H1 (cell line): ENCODE data around the gene ZNF281. TPM values are rescaled to one million over a fixed set of nuclear protein-coding genes. Genes with fewer than 3 reads are reported as not detected.
A peak's percentile ranks its signal among the peaks of the same experiment; 100 is the strongest.

ENCODE experiments used
- CTCF ChIA-PET: fragments of 300-600 bp; sonication (Branson Sonifier 250); formaldehyde crosslinking; loops from one replicate; lab custom pipeline; 2021; ENCODE audit not compliant: partially characterized antibody; lab: Charles Lee
- POLR2A ChIA-PET: fragments of 300-600 bp; sonication (Branson Sonifier 250); formaldehyde crosslinking; loops from one replicate; lab custom pipeline; 2021; ENCODE audit warnings: inconsistent platforms; ENCODE audit not compliant: partially characterized antibody; lab: Charles Lee
- DNase-seq, 2 experiments: peaks; one replicate each; pipeline versions ENCODE4 v3.0.0 to v3.0.0-alpha.2; 2010 to 2022; ENCODE audit warnings: low spot score in 2 of 2, low read depth in 1 of 2, mixed read lengths in 1 of 2
- FAIRE-seq: peaks from 2 replicates; lab custom pipeline; 2011; peaks lifted over from hg19 to GRCh38; lab: Jason Lieb, UNC
- H2AFZ ChIP-seq: 2 replicates; pipeline ENCODE4 v1.8.1; 2012; ENCODE audit warnings: low read length, inconsistent platforms
- H2AK5ac ChIP-seq: 2 replicates; pipeline ENCODE4 v1.6.1; 2013; ENCODE audit warnings: low read depth, low read length
- H2BK120ac ChIP-seq: replicated peaks from 2 replicates; pipeline ENCODE3; 2013; ENCODE audit warnings: low read depth, low read length, inconsistent platforms
- H2BK12ac ChIP-seq: 2 replicates; pipeline ENCODE4 v1.6.1; 2013; ENCODE audit warnings: low read depth, low read length
- H2BK15ac ChIP-seq: 2 replicates; pipeline ENCODE4 v1.6.1; 2013; ENCODE audit warnings: low read length
- H2BK20ac ChIP-seq: 2 replicates; pipeline ENCODE4 v1.6.1; 2013; ENCODE audit warnings: low read length
- H2BK5ac ChIP-seq: 2 replicates; pipeline ENCODE4 v1.6.1; 2013; ENCODE audit warnings: low read depth, low read length
- H3K14ac ChIP-seq: 2 replicates; pipeline ENCODE4 v1.6.1; 2013; ENCODE audit warnings: inconsistent platforms; ENCODE audit not compliant: insufficient read length
- H3K18ac ChIP-seq: 2 replicates; pipeline ENCODE4 v1.6.1; 2013; ENCODE audit warnings: low read length; ENCODE audit errors: extremely low read depth
- H3K23ac ChIP-seq: 2 replicates; pipeline ENCODE4 v1.6.1; 2013; ENCODE audit warnings: inconsistent platforms; ENCODE audit not compliant: insufficient read length
- H3K23me2 ChIP-seq: 2 replicates; pipeline ENCODE4 v1.6.1; 2013; ENCODE audit warnings: low read depth, low read length
- H3K27ac ChIP-seq: 2 replicates; pipeline ENCODE4 v1.6.1; 2011; ENCODE audit warnings: low read depth, low read length, inconsistent platforms
- H3K27me3 ChIP-seq, 4 experiments: replicated peaks in 1 of 4; 1 replicate in 1 of 4; 2 replicates in 3 of 4; pipeline versions ENCODE4 v1.6.1 to v1.8.1; 2011 to 2013; ENCODE audit warnings: low read length in 3 of 4, mild to moderate bottlenecking in 3 of 4, inconsistent platforms in 2 of 4, mixed read lengths in 2 of 4, moderate library complexity in 1 of 4; ENCODE audit not compliant: control insufficient read depth in 3 of 4, insufficient read depth in 3 of 4; ENCODE audit errors: extremely low read depth in 1 of 4
- H3K36me3 ChIP-seq, 4 experiments: 2 replicates each; pipeline versions ENCODE4 v1.6.1 to v1.8.1; 2011 to 2013; ENCODE audit warnings: mild to moderate bottlenecking in 4 of 4, low read length in 3 of 4, moderate library complexity in 2 of 4, control low read depth in 1 of 4, inconsistent platforms in 1 of 4; ENCODE audit not compliant: insufficient read depth in 4 of 4, control insufficient read depth in 2 of 4
- H3K4ac ChIP-seq: replicated peaks from 2 replicates; pipeline ENCODE3; 2013; ENCODE audit warnings: low read length, low read depth, mixed read lengths, inconsistent platforms; ENCODE audit not compliant: insufficient read length
- H3K4me1 ChIP-seq, 4 experiments: replicated peaks in 1 of 4; 1 replicate in 1 of 4; 2 replicates in 3 of 4; pipeline versions ENCODE4 v1.6.1 to v1.8.1; 2011 to 2013; ENCODE audit warnings: low read length in 3 of 4, inconsistent platforms in 2 of 4, mixed read lengths in 1 of 4; ENCODE audit not compliant: insufficient read depth in 4 of 4, control insufficient read depth in 3 of 4
- H3K4me2 ChIP-seq, 2 experiments: 2 replicates each; pipeline versions ENCODE4 v1.6.1 to v1.8.1; 2011 to 2013; ENCODE audit warnings: low read depth in 2 of 2, low read length in 2 of 2, control low read depth in 1 of 2, inconsistent platforms in 1 of 2, mild to moderate bottlenecking in 1 of 2; ENCODE audit not compliant: insufficient read depth in 1 of 2
- H3K4me3 ChIP-seq, 4 experiments: fragments of 200-600, 300-600 bp in 1 of 4; sonication (generic), shearing (Covaris generic), sonication (Bioruptor Twin) in 1 of 4; 2 replicates each; pipeline versions ENCODE4 v1.5.1 to v1.8.1; 2011 to 2016; ENCODE audit warnings: low read length in 4 of 4, low read depth in 3 of 4, control low read depth in 2 of 4, inconsistent platforms in 2 of 4, mild to moderate bottlenecking in 2 of 4, mixed read lengths in 1 of 4, moderate library complexity in 1 of 4; ENCODE audit not compliant: insufficient read depth in 2 of 4; ENCODE audit errors: extremely low read depth in 1 of 4
- H3K56ac ChIP-seq: replicated peaks from 2 replicates; pipeline ENCODE3; 2013; ENCODE audit warnings: low read depth, mild to moderate bottlenecking, mixed read lengths, low read length, inconsistent platforms; ENCODE audit not compliant: insufficient read length
- H3K79me1 ChIP-seq: 2 replicates; pipeline ENCODE4 v1.6.1; 2013; ENCODE audit warnings: low read depth, low read length, control low read depth
- H3K79me2 ChIP-seq, 2 experiments: 2 replicates each; pipeline versions ENCODE4 v1.6.1 to v1.8.1; 2012 to 2013; ENCODE audit warnings: low read length in 2 of 2, mild to moderate bottlenecking in 2 of 2, inconsistent platforms in 1 of 2; ENCODE audit not compliant: insufficient read depth in 2 of 2, control insufficient read depth in 1 of 2
- H3K9ac ChIP-seq, 4 experiments: replicated peaks in 1 of 4; 1 replicate in 1 of 4; 2 replicates in 3 of 4; pipeline versions ENCODE4 v1.6.1 to v1.8.1; 2011 to 2013; ENCODE audit warnings: low read depth in 3 of 4, low read length in 3 of 4, control low read depth in 2 of 4, mild to moderate bottlenecking in 2 of 4, moderate library complexity in 2 of 4, inconsistent platforms in 1 of 4; ENCODE audit errors: extremely low read depth in 1 of 4
- H3K9me3 ChIP-seq, 2 experiments: 2 replicates each; pipeline versions ENCODE4 v1.6.1 to v1.8.1; 2012 to 2013; ENCODE audit warnings: mild to moderate bottlenecking in 2 of 2, moderate library complexity in 2 of 2, control low read depth in 1 of 2, inconsistent platforms in 1 of 2, low read depth in 1 of 2, low read length in 1 of 2, mixed read lengths in 1 of 2; ENCODE audit not compliant: insufficient read depth in 2 of 2
- H4K20me1 ChIP-seq, 2 experiments: replicated peaks in 1 of 2; 2 replicates each; pipeline versions ENCODE3 to v1.8.1; 2011 to 2013; ENCODE audit warnings: inconsistent platforms in 2 of 2, low read length in 2 of 2, mild to moderate bottlenecking in 1 of 2; ENCODE audit not compliant: insufficient read depth in 2 of 2, control insufficient read depth in 1 of 2
- H4K5ac ChIP-seq: 2 replicates; pipeline ENCODE4 v1.6.1; 2013; ENCODE audit warnings: low read length, low read depth, mixed read lengths, inconsistent platforms; ENCODE audit not compliant: insufficient read length
- H4K8ac ChIP-seq: 2 replicates; pipeline ENCODE4 v1.8.0; 2013; ENCODE audit warnings: mild to moderate bottlenecking, moderate library complexity, low read length, inconsistent platforms; ENCODE audit not compliant: insufficient read depth; ENCODE audit errors: extremely low read depth
- H4K91ac ChIP-seq: replicated peaks from 2 replicates; pipeline ENCODE3; 2013; ENCODE audit warnings: low read length, mixed read lengths, inconsistent platforms; ENCODE audit not compliant: insufficient read length
- CBX8 ChIP-seq: fragments of 300-800, 300-1000 bp; sonication (generic); IDR thresholded peaks from 2 replicates; pipeline ENCODE4 v1.7.1; 2016; ENCODE audit warnings: low read depth, low read length, borderline replicate concordance
- GABPA ChIP-seq: IDR thresholded peaks from 2 replicates; pipeline ENCODE4 v1.6.1; 2011; ENCODE audit warnings: mild to moderate bottlenecking, low read length, moderate library complexity, borderline replicate concordance; ENCODE audit not compliant: insufficient read depth
- HDAC2 ChIP-seq, 2 experiments: fragments of 300-600 bp in 1 of 2; sonication (generic) in 1 of 2; IDR thresholded peaks; 2 replicates each; pipeline ENCODE4 v1.6.1; 2011 to 2012; ENCODE audit warnings: low read depth in 2 of 2, low read length in 2 of 2, mild to moderate bottlenecking in 2 of 2, moderate library complexity in 2 of 2, borderline replicate concordance in 1 of 2, inconsistent platforms in 1 of 2
- JUND ChIP-seq: IDR thresholded peaks from 2 replicates; pipeline ENCODE4 v1.6.1; 2011; ENCODE audit warnings: mild to moderate bottlenecking, improper control_type of control experiment, low read length
- KDM1A ChIP-seq: fragments of 200-600, 300-600 bp; sonication (generic); IDR thresholded peaks from 2 replicates; pipeline ENCODE4 v1.7.1; 2016; ENCODE audit warnings: mild to moderate bottlenecking, low read length, borderline replicate concordance
- RFX5 ChIP-seq: IDR thresholded peaks from 2 replicates; pipeline ENCODE4 v1.6.1; 2011; ENCODE audit warnings: low read depth, low read length, improper control_type of control experiment, borderline replicate concordance
- SAP30 ChIP-seq: fragments of 300-600 bp; sonication (generic); IDR thresholded peaks from 2 replicates; pipeline ENCODE4 v1.7.1; 2012; ENCODE audit warnings: low read length, moderate library complexity, mild to moderate bottlenecking, inconsistent platforms; ENCODE audit not compliant: insufficient read depth, insufficient replicate concordance
- SP1 ChIP-seq: IDR thresholded peaks from 2 replicates; pipeline ENCODE4 v1.6.1; 2011; ENCODE audit warnings: low read depth, low read length
- SRF ChIP-seq: IDR thresholded peaks from 2 replicates; pipeline ENCODE4 v1.6.1; 2011; ENCODE audit warnings: mild to moderate bottlenecking, low read depth, low read length, moderate library complexity
- TCF12 ChIP-seq: IDR thresholded peaks from 2 replicates; pipeline ENCODE4 v1.6.1; 2011; ENCODE audit warnings: low read depth, mild to moderate bottlenecking, low read length
- TEAD4 ChIP-seq: IDR thresholded peaks from 2 replicates; pipeline ENCODE4 v1.6.1; 2012; ENCODE audit warnings: low read depth, low read length, inconsistent platforms, mixed read lengths
- WGBS, 2 experiments: shearing (Covaris generic) in 1 of 2; methylation state at CpG; one replicate each; pipeline versions ENCODE4 v1.1.6 to v1.1.7; 2013 to 2015; ENCODE audit warnings: low lambda C conversion rate in 2 of 2, mixed read lengths in 2 of 2, inconsistent platforms in 1 of 2, low coverage in 1 of 2, missing lambda C conversion rate in 1 of 2; ENCODE audit not compliant: insufficient replicate concordance in 2 of 2, insufficient coverage in 1 of 2, insufficient read length in 1 of 2; ENCODE audit errors: extremely low coverage in 1 of 2, missing lambda C conversion rate in 1 of 2; 5-methylcytosine and 5-hydroxymethylcytosine counted together
- polyA plus RNA-seq, 7 experiments: library from polyadenylated mRNA; depleted of rRNA in 3 of 7; stranded (reverse) in 5 of 7; unstranded in 2 of 7; fragments of >200 nt in 5 of 7; fragments of 200-250 nt in 2 of 7; gene quantifications; 1 replicate in 5 of 7; 2 replicates in 1 of 7; 4 replicates in 1 of 7; pipeline versions ENCODE4 v1.2.1 to v1.2.3, GENCODE V29; 2011 to 2013; ENCODE audit warnings: missing spikeins in 2 of 7, mixed read lengths in 2 of 7
- total RNA-seq: library from RNA; stranded (reverse); fragmentation: NEBNext Ultra II Directional; extraction: Animal tissue kit (Norgen Biotek cat#: 25700); gene quantifications from 2 replicates; pipeline ENCODE4 v1.2.1, GENCODE V29; 2021

The ZNF281 gene
- total and polyA plus RNA-seq, 2 of the 8 experiments (the other 6 are each of a cell fraction or from before 2014, with no cell fraction given): 19.5 to 61.4 TPM

DNA sequence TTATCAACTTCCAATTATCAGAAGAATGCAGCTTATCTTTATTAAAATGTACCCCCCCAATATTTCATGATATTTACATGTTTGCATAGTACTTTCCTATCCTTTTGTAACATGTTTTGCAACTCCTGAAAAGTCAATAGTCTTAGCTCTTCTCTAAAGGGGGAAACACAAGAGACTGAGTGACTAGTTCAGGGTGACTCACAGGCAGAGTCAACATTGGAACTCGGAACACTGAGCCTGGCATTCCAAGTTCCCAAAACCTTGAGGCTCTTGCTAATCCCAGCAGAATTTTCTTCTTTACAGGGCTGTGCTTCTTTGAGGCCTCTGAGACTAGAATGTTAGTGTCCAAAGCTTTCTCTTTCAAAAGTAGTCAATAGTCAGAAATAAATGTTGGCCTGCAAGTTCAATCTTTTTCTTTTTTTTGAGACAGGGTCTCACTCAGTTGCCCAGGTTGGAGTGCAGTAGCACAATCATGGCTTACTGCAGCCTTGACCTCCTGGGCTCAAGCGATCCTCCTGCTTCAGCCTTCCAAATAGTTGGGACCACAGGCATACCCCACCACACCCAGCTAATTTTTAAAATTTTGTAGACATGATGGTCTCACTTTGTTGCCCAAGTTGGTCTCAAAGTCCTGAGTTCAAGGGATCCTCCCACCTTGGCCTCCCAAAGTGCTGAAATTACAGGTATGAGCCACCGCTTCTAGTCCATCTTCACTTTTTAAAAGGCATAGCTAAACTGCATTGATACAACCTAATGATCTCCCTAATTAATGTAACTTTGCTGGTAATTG, 37.5 kb downstream of the ZNF281 start:
- Histone ChIP-seq H4K20me1 (no peaks in the 10 kb centered on the region), H3K27me3 (no peaks in the 10 kb centered on the region), H4K8ac (no peak overlapping the region), H3K18ac (peak overlapping the region; percentile 14; the same call in 1 of the 2 replicates), H3K23me2 (no peaks in the 10 kb centered on the region; the same call in 1 of the 2 replicates), H3K23ac (no peak overlapping the region), H2BK15ac (no peak overlapping the region), H2AK5ac (0 out of 2 replicates have a peak overlapping the region, but pooled peaks have one; percentile 43), H3K56ac (no peak overlapping the region), H2BK120ac (no peak overlapping the region), H3K4me1 (peaks cover 2 to 25% (median 12%) of the 10 kb centered on the region in 4 experiments; a peak in 6 of 7 replicates), H3K27ac (no peak overlapping the region), H3K4ac (no peak overlapping the region), H3K4me2 (no peak overlapping the region), H3K79me2 (no peaks in the 10 kb centered on the region), H3K4me3 (peak overlapping the region in 1 of 4 experiments; percentile 56; a peak in 1 of 8 replicates), H4K5ac (peak overlapping the region; percentile 20), H3K14ac (no peak overlapping the region), H4K91ac (no peak overlapping the region), H3K9me3 (no peaks in the 10 kb centered on the region), H2BK20ac (no peak overlapping the region), H2BK12ac (peak overlapping the region; percentile 83), H2AFZ (no peak overlapping the region), H3K79me1 (no peaks in the 10 kb centered on the region), H3K9ac (no peak overlapping the region), H2BK5ac (no peak overlapping the region), H3K36me3 (no peaks in the 10 kb centered on the region; a peak in 1 of 8 replicates)
- POLR2A ChIA-PET: interaction anchor here (0.8 to 6.6 kb wide), 10 partner anchors 8 to 82 kb away, joined by 3 to 51 read pairs (median 5); partner anchors contain the start of gene ZNF281
- DNase-seq (peak; percentile 36 to 43), FAIRE-seq (no peak)
- CTCF ChIA-PET: interaction anchor here (0.6 to 5.7 kb wide), 9 partner anchors 9 to 1455 kb away, joined by 3 to 36 read pairs (median 4); no protein-coding TSS in a partner anchor
- WGBS, 2 experiments: 85% methylated on average over 3 of the region's 3 CpGs; no CpG with 5 or more reads in 1 of the 2 experiments
- TF ChIP-seq HDAC2 (IDR thresholded peaks at IDR 0.05; ENCODE audit: borderline replicate concordance in 1 of 2, low read depth in 2 of 2, low read length in 2 of 2) (peak in 1 of 2 experiments; percentile 83; a peak in 1 of 4 replicates), TEAD4 (no peak), SRF (no peak), SAP30 (no peak), SP1 (no peak), KDM1A (peak; percentile 87), RFX5 (no peak), CBX8 (no peak), GABPA (no peak), TCF12 (no peak), JUND (peak; percentile 63)
